Measurements from ENCODE around the gene CLPTM1L. TPM values are rescaled to one million over a fixed set of nuclear protein-coding genes. Genes with fewer than 3 reads are reported as not detected.

Gene CLPTM1L
- polyA plus RNA-seq, 3 donors: 14.1 to 76.2 (median 35.0) TPM

DNA sequence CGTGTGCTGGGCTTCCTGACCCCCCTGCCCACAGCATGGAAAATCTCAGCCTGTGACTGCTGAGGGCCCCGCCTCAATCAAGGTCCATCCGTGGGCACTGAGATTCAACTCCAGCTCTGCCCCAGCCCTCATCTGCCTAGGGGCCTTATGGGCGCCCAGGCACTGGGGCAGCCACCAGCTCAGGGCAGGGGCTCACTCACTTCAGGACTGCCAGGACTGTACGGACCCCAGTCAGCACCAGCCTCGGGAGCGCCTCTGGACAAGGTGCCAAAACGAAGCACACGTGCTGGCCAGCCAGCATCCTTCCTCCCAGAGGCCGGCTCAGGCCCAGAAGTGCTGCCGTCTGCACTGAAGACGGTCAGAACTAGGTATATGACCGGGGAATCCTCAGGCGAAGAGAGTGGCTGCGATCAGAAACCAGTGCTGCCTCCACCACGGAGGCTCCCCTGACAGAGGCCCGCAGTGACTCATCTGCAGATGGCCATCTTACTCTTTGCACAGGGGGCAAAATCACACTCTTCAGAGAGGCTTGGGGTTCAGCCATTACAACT lies 19.6 kb downstream of the CLPTM1L start:
- H3K9me3 ChIP-seq (replicated peaks in 1 of 2; ENCODE audit: control insufficient read depth in 1 of 2, insufficient read depth in 1 of 2, low read length in 2 of 2): no peaks in the 10 kb centered on the region
- H4K20me1 ChIP-seq (ENCODE audit: insufficient read depth, low read length): peaks cover 13% of the 10 kb centered on the region
- no peak overlapping the region for H3K4me3 ChIP-seq (replicated peaks in 1 of 3; ENCODE audit: low read depth in 2 of 3, low read length in 3 of 3)
- peaks cover 66 to 82% of the 10 kb centered on the region in 2 donors for H3K36me3 ChIP-seq (replicated peaks in 1 of 2; ENCODE audit: control insufficient read depth in 1 of 2, insufficient read depth in 2 of 2, low read length in 2 of 2)
- no peak overlapping the region for H3K4me2 ChIP-seq (replicated peaks; ENCODE audit: extremely low read depth, low read length, poor library complexity, severe bottlenecking)
- Mint-ChIP-seq H3K27me3 (ENCODE audit: low read depth in 3 of 3) (no peaks in the 10 kb centered on the region), H3K36me3 (peaks cover 68 to 73% of the 10 kb centered on the region in 2 donors), H3K27ac (no peak overlapping the region), H3K9me3 (no peaks in the 10 kb centered on the region), H3K4me3 (no peak overlapping the region), H3K4me1 (no peaks in the 10 kb centered on the region)
- H3K27ac ChIP-seq (ENCODE audit: low read depth in 1 of 2, low read length in 2 of 2): no peak overlapping the region
- H3K27me3 ChIP-seq (ENCODE audit: control insufficient read depth in 2 of 2, insufficient read depth in 2 of 2, low read length in 2 of 2): no peaks in the 10 kb centered on the region
- 95% methylated on average over 17 of the region's 17 CpGs for whole genome bisulfite sequencing (ENCODE audit: insufficient coverage)
- intact Hi-C loops (cut with micrococcal nuclease): no loop called here
- H3K4me1 ChIP-seq (ENCODE audit: control insufficient read depth in 1 of 2, insufficient read depth in 2 of 2, low read length in 2 of 2): no peaks in the 10 kb centered on the region
- H3K9ac ChIP-seq (ENCODE audit: insufficient read depth, low read length, poor library complexity, severe bottlenecking): no peak overlapping the region
- TF ChIP-seq, protein P1, sequence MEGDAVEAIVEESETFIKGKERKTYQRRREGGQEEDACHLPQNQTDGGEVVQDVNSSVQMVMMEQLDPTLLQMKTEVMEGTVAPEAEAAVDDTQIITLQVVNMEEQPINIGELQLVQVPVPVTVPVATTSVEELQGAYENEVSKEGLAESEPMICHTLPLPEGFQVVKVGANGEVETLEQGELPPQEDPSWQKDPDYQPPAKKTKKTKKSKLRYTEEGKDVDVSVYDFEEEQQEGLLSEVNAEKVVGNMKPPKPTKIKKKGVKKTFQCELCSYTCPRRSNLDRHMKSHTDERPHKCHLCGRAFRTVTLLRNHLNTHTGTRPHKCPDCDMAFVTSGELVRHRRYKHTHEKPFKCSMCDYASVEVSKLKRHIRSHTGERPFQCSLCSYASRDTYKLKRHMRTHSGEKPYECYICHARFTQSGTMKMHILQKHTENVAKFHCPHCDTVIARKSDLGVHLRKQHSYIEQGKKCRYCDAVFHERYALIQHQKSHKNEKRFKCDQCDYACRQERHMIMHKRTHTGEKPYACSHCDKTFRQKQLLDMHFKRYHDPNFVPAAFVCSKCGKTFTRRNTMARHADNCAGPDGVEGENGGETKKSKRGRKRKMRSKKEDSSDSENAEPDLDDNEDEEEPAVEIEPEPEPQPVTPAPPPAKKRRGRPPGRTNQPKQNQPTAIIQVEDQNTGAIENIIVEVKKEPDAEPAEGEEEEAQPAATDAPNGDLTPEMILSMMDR (IDR thresholded peaks at IDR 0.05): no peak
- no peak overlapping the region for H2AFZ ChIP-seq (ENCODE audit: insufficient read depth, low read depth, low read length, poor library complexity, severe bottlenecking)
- DNase-seq: no peak
- no peaks in the 10 kb centered on the region for H3K79me2 ChIP-seq (ENCODE audit: insufficient read depth, low read length)

DNA sequence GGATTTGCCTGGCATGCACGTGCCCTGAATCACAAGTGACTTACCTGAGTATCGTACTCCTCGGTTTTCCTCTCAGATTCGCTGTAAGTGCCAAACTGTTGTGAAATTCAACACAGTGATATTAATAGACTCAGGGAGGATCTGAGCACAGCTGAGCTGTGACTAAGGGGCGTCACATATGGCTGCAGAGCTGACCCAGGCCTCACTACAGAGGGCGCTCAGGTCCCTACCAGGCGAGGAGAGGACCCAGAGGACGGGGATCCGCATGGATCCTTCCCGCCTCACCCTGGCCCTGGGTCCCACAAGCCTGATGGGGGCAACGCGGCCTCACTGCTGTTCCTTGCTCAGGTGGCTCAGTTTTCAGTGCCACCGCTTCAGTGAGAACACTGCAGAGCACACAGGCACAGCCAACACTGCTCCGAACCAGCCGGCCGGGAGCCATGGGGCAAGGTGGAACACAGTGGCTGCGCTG lies 20.1 kb downstream of the CLPTM1L start:
- Mint-ChIP-seq H3K4me1 (no peaks in the 10 kb centered on the region), H3K27ac (no peak overlapping the region), H3K9me3 (no peaks in the 10 kb centered on the region), H3K36me3 (peaks cover 68 to 72% of the 10 kb centered on the region in 2 donors), H3K4me3 (no peak overlapping the region), H3K27me3 (ENCODE audit: low read depth in 3 of 3) (no peaks in the 10 kb centered on the region)
- WGBS (ENCODE audit: insufficient coverage): 91% methylated on average over 16 of the region's 17 CpGs
- no peak overlapping the region for H2AFZ ChIP-seq (ENCODE audit: insufficient read depth, low read depth, low read length, poor library complexity, severe bottlenecking)
- no peaks in the 10 kb centered on the region for H3K79me2 ChIP-seq (ENCODE audit: insufficient read depth, low read length)
- no peak overlapping the region for H3K4me3 ChIP-seq (replicated peaks in 1 of 3; ENCODE audit: low read depth in 2 of 3, low read length in 3 of 3)
- no peak for DNase-seq
- no peak overlapping the region for H3K4me2 ChIP-seq (replicated peaks; ENCODE audit: extremely low read depth, low read length, poor library complexity, severe bottlenecking)
- H3K27ac ChIP-seq (ENCODE audit: low read depth in 1 of 2, low read length in 2 of 2): no peak overlapping the region
- H3K9me3 ChIP-seq (replicated peaks in 1 of 2; ENCODE audit: control insufficient read depth in 1 of 2, insufficient read depth in 1 of 2, low read length in 2 of 2): no peaks in the 10 kb centered on the region
- H3K4me1 ChIP-seq (ENCODE audit: control insufficient read depth in 1 of 2, insufficient read depth in 2 of 2, low read length in 2 of 2): no peaks in the 10 kb centered on the region
- TF ChIP-seq, protein P1 (IDR thresholded peaks at IDR 0.05): no peak
- intact Hi-C loops (cut with micrococcal nuclease): no loop called here
- H3K36me3 ChIP-seq (replicated peaks in 1 of 2; ENCODE audit: control insufficient read depth in 1 of 2, insufficient read depth in 2 of 2, low read length in 2 of 2): peaks cover 66 to 82% of the 10 kb centered on the region in 2 donors
- H4K20me1 ChIP-seq (ENCODE audit: insufficient read depth, low read length): peaks cover 12% of the 10 kb centered on the region
- no peaks in the 10 kb centered on the region for H3K27me3 ChIP-seq (ENCODE audit: control insufficient read depth in 2 of 2, insufficient read depth in 2 of 2, low read length in 2 of 2)
- H3K9ac ChIP-seq (ENCODE audit: insufficient read depth, low read length, poor library complexity, severe bottlenecking): no peak overlapping the region
